NB4 (cell line): Measurements from ENCODE around the gene IVL.

ENCODE experiments used
- DNase-seq: peaks from one replicate; pipeline ENCODE4 v3.0.0; 2010; ENCODE audit warnings: low read depth
- H3K4me3 ChIP-seq: one replicate; pipeline ENCODE4 v1.5.1; 2011; ENCODE audit warnings: mild to moderate bottlenecking, low read depth, low read length, moderate library complexity
- MYC ChIP-seq: IDR thresholded peaks from 2 replicates; pipeline ENCODE4 v1.6.1; 2011; ENCODE audit warnings: low read depth, low read length
- POLR2A ChIP-seq: IDR thresholded peaks from 2 replicates; pipeline ENCODE4 v1.6.1; 2011; ENCODE audit warnings: mild to moderate bottlenecking; ENCODE audit not compliant: insufficient read length; ENCODE audit errors: extremely low read depth
- TF ChIP-seq, protein P1 (sequence below): IDR thresholded peaks from one replicate; pipeline ENCODE4 v1.5.1; 2012; ENCODE audit warnings: low read depth, low read length
- TF ChIP-seq, protein P2 (sequence below): IDR thresholded peaks from 2 replicates; pipeline ENCODE4 v1.6.1; 2011; ENCODE audit warnings: low read depth, low read length

Gene IVL

GRCh38 chr1:152901631-152902030, 6.7 kb upstream of the IVL start:
- H3K4me3 ChIP-seq = no peak overlapping the region
- no peak for TF ChIP-seq MYC
- TF ChIP-seq, protein P1, sequence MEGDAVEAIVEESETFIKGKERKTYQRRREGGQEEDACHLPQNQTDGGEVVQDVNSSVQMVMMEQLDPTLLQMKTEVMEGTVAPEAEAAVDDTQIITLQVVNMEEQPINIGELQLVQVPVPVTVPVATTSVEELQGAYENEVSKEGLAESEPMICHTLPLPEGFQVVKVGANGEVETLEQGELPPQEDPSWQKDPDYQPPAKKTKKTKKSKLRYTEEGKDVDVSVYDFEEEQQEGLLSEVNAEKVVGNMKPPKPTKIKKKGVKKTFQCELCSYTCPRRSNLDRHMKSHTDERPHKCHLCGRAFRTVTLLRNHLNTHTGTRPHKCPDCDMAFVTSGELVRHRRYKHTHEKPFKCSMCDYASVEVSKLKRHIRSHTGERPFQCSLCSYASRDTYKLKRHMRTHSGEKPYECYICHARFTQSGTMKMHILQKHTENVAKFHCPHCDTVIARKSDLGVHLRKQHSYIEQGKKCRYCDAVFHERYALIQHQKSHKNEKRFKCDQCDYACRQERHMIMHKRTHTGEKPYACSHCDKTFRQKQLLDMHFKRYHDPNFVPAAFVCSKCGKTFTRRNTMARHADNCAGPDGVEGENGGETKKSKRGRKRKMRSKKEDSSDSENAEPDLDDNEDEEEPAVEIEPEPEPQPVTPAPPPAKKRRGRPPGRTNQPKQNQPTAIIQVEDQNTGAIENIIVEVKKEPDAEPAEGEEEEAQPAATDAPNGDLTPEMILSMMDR = no peak
- TF ChIP-seq, protein P2, sequence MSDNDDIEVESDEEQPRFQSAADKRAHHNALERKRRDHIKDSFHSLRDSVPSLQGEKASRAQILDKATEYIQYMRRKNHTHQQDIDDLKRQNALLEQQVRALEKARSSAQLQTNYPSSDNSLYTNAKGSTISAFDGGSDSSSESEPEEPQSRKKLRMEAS = no peak
- TF ChIP-seq POLR2A = no peak
- no peak for DNase-seq

DNA sequence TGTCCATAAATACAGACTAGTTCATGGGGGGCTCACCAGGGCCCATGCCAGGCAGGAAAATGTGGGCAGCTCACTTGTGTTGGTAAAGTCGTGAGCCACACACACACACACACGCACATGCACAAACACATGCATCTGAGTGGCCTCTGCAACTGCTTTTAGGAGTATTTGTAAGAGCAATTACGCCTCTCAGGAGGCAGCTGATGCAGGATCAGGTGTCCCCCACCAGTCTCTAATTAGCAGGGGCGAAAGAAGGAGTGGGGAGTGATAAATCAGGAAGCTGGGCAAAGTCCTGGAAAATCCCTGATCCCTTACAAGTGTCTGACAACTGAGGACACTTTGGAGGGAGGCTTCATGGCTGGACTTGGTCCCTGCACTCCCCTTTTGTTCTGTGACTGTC, 5.7 kb upstream of the IVL start:
- DNase-seq = no peak
- TF ChIP-seq, protein P2 = no peak
- TF ChIP-seq, protein P1 = no peak
- TF ChIP-seq POLR2A (no peak), MYC (no peak)
- H3K4me3 ChIP-seq = no peak overlapping the region

DNA sequence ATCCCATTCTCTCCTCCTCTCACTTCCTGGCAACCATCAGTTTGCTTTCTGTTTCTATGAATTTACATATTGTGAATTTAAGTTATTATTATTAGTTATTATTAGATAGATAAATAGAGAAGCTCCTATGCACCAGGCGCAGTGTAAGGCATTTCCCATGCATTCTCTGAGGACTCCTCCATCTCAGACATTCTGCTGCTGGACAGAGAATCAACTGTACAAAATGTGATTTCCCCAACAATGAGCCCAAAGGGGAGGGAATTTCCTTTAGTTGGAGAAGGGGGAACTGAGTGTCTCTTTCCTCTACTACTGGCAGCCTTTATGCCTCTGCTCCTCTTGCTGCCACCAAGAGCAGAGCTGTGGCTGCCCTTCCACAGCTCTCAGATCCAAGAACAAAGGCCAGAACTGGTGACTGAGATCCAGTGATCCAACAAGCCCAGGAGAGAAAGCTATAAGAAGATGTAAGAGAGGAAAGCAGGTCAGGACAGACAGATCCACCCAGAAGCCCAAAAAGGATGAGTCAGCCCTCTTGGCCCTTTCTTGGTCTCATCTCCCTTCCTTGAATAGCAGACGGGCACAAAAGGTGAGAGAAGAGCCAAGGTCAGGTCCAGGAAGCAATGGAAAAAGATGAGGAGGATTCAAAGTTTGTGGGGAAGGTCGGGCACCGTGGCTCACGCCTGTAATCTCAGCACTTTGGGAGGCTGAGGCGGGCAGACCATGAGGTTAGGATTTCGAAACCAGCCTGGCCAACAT, 3.5 kb upstream of the IVL start:
- no peak for TF ChIP-seq POLR2A
- no peak for TF ChIP-seq MYC
- TF ChIP-seq, protein P1 = no peak
- TF ChIP-seq, protein P2 = no peak
- DNase-seq = no peak
- H3K4me3 ChIP-seq = no peak overlapping the region

DNA sequence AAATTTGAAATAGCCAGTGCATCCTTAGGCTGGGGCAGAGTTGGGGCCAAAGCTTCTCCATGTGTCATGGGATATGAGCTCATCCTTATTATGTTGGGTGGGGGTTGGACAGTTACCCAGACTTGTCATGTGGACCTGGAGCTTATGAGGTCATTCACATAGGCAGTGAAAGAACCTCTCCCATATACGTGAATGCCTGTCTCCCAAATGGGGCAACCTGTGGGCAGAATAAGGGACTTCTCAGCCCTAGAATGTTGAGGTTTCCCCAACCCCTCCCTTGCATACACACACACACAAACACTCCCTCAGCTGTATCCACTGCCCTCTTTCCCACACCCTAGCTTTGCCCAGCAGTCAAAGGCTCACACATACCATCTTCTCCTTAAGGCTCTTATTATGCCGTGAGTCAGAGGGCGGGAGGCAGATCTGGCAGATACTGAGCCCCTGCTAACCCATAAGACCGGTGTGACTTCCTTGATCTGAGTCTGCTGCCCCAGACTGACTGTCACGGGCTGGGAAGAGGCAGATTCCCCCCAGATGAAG, 2.3 kb upstream of the IVL start:
- TF ChIP-seq MYC = no peak
- TF ChIP-seq POLR2A = no peak
- TF ChIP-seq, protein P1 = no peak
- TF ChIP-seq, protein P2 = no peak
- no peak overlapping the region for H3K4me3 ChIP-seq
- DNase-seq = no peak

DNA sequence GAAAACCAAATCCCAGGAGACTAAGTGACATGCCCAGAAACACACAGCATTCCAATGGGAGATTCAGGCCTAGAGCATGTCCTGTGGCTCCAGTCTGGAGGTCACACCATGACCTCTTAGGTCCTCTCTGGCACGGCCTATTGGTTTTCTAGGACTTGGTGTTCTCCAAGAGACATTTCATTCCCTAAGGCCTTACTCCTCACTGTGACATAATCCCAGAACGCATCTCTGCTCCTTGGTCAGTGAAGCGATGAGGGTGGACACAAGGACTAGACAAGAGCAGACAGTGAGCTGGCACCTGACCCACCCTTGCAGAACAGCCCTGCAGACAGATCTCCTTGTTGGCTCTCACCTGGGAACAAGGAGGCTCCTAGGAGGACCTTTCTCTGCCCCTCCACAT, 860 bp downstream of the IVL start:
- no peak for DNase-seq
- TF ChIP-seq POLR2A (no peak), MYC (no peak)
- TF ChIP-seq, protein P1 = no peak
- TF ChIP-seq, protein P2 = no peak
- H3K4me3 ChIP-seq = no peak overlapping the region
